HG03520 (cell line): ENCODE measurements around the gene VLDLR.
A peak's percentile ranks its signal among the peaks of the same experiment; 100 is the strongest.

Experiments
- ATAC-seq: cut with Tn5 transposase; IDR thresholded peaks from one replicate; pipeline ENCODE4 v1.9.1; 2021; ENCODE audit warnings: mild to moderate bottlenecking, moderate library complexity; ENCODE audit not compliant: unreplicated experiment

VLDLR gene

GRCh38 chr9:2621722-2622460, at the start of gene VLDLR:
Gene VLDLR (plus strand): TSS chr9:2621787. CDS start chr9:2622190, 403 bp downstream.
- no peak for ATAC-seq

DNA sequence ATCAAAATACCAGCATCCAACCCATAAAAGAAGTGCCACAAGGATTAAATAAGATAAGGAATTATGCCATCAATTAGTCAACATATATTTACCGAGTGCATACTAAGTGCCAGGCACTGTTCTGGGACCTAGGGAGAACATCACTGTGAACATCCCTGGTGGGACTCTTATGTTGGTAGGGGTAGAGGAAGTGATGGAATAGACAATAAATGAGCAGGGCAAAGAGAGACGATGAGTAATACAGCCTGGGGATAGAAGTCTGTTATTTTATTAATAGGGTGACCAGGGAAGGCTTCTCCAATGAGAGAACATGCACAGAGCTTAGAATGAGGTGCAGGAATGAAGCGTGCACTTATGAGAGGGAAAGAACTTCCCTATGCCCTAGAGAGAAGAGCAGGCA, 47.4 kb upstream of the VLDLR start:
- ATAC-seq, result no peak

DNA sequence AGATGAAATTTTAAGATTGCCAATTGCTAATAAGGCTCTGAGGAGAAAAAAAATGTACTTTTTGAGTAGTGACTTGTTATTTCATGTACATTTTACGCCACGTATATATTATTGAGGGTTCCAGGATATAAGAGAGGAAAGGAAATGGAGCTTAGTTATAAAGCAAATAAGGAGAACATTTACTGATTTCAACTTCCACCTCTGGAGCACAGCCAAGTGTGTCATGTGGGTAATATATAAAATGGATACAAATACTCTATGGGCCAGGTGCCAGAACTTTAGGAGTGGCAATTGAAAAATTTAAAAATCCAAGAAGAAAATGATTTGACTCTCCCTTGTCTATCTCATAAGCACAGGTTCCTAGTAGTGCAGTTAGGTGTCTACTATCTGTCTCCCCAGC, 45.0 kb upstream of the VLDLR start:
- no peak for ATAC-seq

DNA sequence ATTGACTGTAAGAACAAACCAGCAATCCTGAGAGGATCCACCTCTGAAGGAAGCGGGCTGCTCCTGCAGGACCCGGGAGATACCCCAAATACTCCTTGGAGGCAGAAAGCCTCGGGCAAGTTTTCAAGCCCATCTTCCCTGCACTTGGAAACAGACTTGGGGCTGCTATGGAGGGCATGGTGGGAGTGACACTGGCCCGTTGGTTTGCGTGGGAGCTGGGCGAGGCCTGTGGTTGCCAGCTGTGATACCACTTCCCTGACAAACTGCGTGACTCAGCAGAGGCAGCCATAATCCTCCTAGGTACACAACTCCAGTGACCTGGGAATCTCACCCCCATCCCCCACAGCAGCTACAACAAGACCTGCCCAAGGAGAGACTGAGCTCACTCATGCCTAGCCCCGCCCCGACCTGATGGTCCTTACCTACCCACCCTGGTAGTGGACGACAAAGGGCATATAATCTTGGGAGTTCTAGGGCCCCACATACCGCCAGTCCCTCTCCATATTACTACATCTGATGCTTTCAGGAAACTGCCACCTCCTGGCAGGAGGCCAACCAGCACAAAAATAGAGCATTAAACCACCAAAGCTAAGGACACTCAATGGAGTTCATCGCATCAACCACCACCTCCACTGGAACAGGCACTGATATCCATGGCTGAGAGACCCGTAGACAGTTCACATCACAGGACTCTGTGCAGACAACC, 38.1 kb upstream of the VLDLR start:
- no peak for ATAC-seq

- no peak for ATAC-seq
These were observed 29.6 kb upstream of the VLDLR start for GRCh38 chr9:2591967-2592366.

GRCh38 chr9:2593744-2594143, 27.8 kb upstream of the VLDLR start:
- ATAC-seq, result no peak

DNA sequence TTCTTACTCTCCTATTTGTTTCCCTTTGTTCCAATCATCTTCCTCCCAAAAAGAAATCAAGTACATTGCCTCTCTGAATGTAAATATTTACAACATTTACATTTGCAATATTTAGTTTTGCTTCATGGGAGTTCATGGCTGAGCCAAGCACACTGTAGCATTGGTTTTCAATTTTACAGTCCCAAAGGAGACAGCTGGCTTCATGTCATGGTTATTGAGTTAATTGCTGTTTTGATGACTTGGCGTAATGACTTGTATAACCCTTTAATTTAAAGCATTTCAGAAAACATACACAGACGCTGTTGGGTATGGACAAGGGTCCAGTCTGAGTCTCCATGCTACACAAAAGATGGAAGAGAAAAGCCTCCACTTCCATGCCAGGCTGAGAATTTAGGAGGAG, 25.6 kb upstream of the VLDLR start:
- no peak for ATAC-seq

GRCh38 chr9:2597483-2597882, 24.1 kb upstream of the VLDLR start:
- ATAC-seq, result no peak

DNA sequence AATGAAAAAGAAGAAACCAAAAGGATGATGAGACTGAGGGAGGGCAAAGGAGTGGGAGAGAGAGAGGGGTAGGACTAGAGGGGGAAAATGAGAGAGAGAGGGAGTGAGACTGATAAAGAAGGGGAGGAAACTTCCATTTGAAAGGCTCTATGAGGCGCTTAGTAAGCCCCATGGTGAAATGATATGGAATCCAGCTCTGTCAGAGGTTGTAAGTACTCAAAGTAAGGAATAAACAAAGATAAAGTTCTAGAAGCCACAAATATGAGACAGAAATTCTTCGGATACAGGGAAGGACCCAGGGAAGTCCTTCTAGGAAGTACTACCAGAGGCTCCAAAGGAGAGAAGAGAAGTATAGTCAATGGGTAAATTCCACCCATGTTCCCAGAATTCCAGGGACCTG, 21.7 kb upstream of the VLDLR start:
- no peak for ATAC-seq

GRCh38 chr9:2600307-2600706, 21.3 kb upstream of the VLDLR start:
- ATAC-seq, result no peak

DNA sequence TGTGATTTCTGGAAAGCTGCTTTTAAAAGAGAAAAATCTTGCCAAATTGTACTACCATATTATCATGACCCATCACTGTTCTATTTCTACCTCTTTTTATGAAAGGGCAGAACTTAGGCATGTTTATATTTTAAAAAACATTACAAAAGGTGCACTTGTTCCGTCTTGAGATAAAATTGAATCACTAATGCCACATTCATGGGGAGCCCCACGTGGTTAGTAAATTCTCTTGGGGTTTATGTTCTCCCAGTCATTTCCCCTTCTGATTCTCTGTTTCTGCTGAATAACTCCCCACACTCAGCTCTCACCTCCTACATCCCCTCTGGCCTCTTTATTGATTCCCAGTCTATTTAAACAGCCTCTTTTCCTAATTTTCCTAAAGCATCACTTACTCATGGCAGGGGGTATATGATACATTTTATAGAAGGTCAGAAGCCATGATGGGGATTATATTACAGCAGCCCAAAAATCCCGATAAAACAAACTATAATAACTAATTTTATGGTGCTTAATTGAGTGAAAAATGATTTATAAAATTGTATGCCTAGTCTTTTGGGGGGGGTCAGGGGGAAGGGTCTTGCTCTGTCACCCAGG, 19.7 kb upstream of the VLDLR start:
- no peak for ATAC-seq

GRCh38 chr9:2602704-2603116, 18.9 kb upstream of the VLDLR start:
- ATAC-seq, result peak; percentile 62

- no peak for ATAC-seq
These were observed 18.0 kb upstream of the VLDLR start for GRCh38 chr9:2603621-2604020.

DNA sequence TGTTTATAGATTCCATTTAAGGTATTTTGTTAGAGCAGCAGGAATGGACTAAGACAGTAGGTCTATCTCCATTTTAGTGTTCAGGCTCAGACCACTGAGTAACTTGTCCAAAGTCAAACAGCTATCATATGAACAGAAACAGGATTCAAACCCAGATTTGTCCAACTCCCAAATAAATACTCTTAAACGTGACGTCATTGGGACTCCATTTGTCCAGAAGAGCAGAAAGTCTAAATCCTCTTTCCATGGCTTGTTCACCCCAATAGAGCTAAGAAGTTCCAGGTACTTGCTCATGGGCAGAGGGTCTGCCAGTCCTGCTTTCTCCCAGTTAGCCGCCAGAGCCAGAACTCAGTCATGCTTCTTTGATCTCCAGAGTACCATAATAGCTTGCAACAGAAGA, 16.3 kb upstream of the VLDLR start:
- no peak for ATAC-seq

DNA sequence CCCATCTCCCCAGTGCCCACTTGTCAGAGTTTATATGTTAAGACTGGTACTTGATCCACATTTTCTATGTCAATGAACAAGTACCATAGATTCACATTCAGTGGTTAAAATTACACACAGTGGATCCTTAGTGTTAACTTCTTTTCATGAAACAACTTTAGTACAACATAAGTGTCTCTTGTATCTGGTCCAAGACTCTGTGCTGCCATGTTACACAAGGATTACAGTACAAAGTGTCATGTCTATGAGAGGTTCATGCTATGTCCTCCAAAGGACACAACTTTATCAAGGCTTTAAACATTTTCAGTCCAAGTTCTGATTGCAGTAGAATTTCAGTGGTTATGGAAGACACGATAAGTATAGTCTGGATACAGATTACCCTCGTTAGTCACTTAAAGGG, 13.3 kb upstream of the VLDLR start:
- ATAC-seq, result no peak

- ATAC-seq, result no peak
These were observed 10.6 kb upstream of the VLDLR start for GRCh38 chr9:2610985-2611384.

GRCh38 chr9:2611961-2612360, 9.6 kb upstream of the VLDLR start:
- no peak for ATAC-seq

GRCh38 chr9:2613730-2614271, 7.8 kb upstream of the VLDLR start:
- no peak for ATAC-seq

DNA sequence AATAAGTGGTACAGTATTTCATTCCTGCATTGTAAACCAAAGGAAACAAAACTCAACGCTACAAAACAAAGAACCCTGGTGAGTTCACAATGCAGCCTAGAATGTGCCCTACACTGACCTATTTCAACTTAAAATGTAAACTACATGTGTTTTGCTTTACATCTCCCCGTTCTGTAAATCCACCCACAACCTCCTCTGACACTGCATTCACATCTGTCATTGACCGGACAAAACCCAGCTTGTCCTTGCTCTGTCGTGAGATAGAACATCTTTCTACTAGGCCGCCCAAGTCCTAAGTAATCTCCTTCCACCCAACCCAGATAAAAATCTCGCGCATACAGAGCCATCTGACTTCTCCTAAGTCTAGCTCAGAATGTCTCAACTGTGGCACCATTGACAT, 6.1 kb upstream of the VLDLR start:
- no peak for ATAC-seq

GRCh38 chr9:2616692-2617377, 4.8 kb upstream of the VLDLR start:
- no peak for ATAC-seq

DNA sequence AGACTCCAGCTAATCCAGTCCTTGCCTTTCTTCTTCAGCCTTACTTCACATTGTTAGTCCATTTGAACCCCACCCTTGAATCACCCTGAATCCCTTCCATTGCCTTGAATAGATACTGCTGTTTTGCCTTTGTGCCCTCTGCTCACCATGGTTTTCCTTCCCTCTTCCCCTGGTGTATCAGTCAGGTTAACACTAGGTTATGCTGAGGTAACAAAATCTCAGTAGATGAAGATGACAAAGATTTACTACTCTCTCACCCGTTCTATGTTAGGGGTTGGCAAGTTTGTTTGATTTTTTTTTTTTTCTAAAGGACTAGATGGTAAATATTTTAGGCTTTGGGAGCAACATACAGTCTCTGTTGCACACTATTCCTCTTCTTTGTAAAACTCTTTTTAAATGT, 3.3 kb upstream of the VLDLR start:
- ATAC-seq, result no peak
